Measurements from ENCODE around the gene ATP2C2. TPM values are rescaled to one million over a fixed set of nuclear protein-coding genes. Genes with fewer than 3 reads are reported as not detected.

Gene ATP2C2
- total and polyA plus RNA-seq, 9 of the 15 experiments (the other 6 are each of a cell fraction or from before 2014, with no cell fraction given), result 0.75 TPM; not detected in 8

DNA sequence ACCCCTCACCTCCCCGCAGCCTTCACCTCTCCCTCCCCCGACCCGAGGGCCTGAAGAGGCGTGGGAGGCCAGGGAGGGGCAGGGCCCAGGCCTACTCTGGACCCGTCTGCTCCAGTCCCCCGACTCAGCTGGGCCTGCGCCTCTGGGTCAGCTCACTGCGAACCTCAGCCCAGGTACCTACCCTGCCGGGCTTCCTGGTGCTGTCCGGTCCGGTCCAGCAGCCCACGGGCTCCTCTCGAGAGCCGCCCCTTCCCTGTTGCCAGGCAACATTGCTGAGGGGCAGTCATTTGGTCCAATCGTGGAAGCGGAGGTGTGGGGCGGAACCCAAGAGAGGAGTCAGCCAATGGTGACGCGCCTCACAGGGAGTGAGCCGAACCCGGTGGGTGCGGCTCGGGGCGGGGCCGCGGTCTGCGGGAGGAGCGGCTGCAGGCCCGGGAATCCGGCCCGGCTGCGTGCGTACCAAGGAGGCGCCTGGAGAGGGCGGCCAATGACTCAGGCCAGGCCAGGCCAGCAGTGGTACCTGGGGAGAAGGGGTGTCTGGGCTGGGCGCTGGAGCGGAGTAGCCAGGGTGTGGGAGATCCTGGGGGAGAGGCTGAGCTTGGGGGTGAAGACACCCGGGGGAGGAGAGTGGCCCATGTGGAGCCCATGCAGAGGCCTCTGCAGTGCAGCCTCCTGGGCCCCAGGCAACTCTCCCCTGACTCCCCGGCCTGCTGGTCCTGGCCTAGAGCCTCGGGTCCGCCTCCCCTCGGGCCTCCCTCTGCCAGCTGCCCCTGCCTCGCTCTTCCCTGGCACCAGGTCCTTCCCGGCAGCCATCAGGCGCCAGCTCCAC, 136.3 kb downstream of the ATP2C2 start, which contains the start of gene MEAK7 (continued):
- TF ChIP-seq ARID1B (IDR thresholded peaks at IDR 0.05) (0 out of 2 replicates have a peak, but pooled peaks have one; percentile 31), ZNF197 (CRISPR knock-in tag; IDR thresholded peaks at IDR 0.05; ENCODE audit: low read depth) (no peak), EGR1 (conservative IDR thresholded peaks at IDR 0.05) (peak; percentile 93), NCOA4 (IDR thresholded peaks at IDR 0.05; ENCODE audit: partially characterized antibody) (no peak), ZNF668 (CRISPR knock-in tag; IDR thresholded peaks at IDR 0.05) (no peak), ATF4 (CRISPR knock-in tag; IDR thresholded peaks at IDR 0.05) (no peak), CEBPG (CRISPR knock-in tag; IDR thresholded peaks at IDR 0.05) (no peak), CEBPG (tag; conservative IDR thresholded peaks at IDR 0.05 in 1 of 2, IDR thresholded peaks at IDR 0.05 in 1 of 2) (no peak), ZNF384 (IDR thresholded peaks at IDR 0.05; ENCODE audit: low read depth, low read length) (no peak), PHF20 (IDR thresholded peaks at IDR 0.05; ENCODE audit: partially characterized antibody) (peak; percentile 72), ZNF165 (CRISPR knock-in tag; IDR thresholded peaks at IDR 0.05; ENCODE audit: borderline replicate concordance) (no peak), MLX (CRISPR knock-in tag; conservative IDR thresholded peaks at IDR 0.05) (no peak), SRSF1 (IDR thresholded peaks at IDR 0.05; ENCODE audit: low read depth, low read length) (no peak), MXD1 (CRISPR knock-in tag; IDR thresholded peaks at IDR 0.05; ENCODE audit: borderline replicate concordance, poor library complexity, severe bottlenecking) (no peak), ZNF143 (CRISPR knock-in tag; IDR thresholded peaks at IDR 0.05) (no peak), RBBP5 (IDR thresholded peaks at IDR 0.05; ENCODE audit: borderline replicate concordance, insufficient read depth, low read length, poor library complexity, severe bottlenecking) (no peak), EZH2 (IDR thresholded peaks at IDR 0.05; ENCODE audit: borderline replicate concordance, low read depth, low read length) (no peak), KLF6 (CRISPR knock-in tag; IDR thresholded peaks at IDR 0.05; ENCODE audit: borderline replicate concordance) (no peak)
- TF ChIP-seq, protein P1, sequence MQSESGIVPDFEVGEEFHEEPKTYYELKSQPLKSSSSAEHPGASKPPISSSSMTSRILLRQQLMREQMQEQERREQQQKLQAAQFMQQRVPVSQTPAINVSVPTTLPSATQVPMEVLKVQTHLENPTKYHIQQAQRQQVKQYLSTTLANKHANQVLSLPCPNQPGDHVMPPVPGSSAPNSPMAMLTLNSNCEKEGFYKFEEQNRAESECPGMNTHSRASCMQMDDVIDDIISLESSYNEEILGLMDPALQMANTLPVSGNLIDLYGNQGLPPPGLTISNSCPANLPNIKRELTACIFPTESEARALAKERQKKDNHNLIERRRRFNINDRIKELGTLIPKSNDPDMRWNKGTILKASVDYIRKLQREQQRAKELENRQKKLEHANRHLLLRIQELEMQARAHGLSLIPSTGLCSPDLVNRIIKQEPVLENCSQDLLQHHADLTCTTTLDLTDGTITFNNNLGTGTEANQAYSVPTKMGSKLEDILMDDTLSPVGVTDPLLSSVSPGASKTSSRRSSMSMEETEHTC (IDR thresholded peaks at IDR 0.05), result no peak
- TF ChIP-seq, protein P2, sequence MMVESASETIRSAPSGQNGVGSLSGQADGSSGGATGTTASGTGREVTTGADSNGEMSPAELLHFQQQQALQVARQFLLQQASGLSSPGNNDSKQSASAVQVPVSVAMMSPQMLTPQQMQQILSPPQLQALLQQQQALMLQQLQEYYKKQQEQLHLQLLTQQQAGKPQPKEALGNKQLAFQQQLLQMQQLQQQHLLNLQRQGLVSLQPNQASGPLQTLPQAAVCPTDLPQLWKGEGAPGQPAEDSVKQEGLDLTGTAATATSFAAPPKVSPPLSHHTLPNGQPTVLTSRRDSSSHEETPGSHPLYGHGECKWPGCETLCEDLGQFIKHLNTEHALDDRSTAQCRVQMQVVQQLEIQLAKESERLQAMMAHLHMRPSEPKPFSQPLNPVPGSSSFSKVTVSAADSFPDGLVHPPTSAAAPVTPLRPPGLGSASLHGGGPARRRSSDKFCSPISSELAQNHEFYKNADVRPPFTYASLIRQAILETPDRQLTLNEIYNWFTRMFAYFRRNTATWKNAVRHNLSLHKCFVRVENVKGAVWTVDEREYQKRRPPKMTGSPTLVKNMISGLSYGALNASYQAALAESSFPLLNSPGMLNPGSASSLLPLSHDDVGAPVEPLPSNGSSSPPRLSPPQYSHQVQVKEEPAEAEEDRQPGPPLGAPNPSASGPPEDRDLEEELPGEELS (CRISPR knock-in tag; IDR thresholded peaks at IDR 0.05; ENCODE audit: borderline replicate concordance), result no peak

Measured in K562 (cell line).